Psoas muscle (tissue), 8 donors: Measurements from ENCODE around the gene MAX. TPM values are rescaled to one million over a fixed set of nuclear protein-coding genes. Genes with fewer than 3 reads are reported as not detected.

ENCODE experiments used
- ATAC-seq, 4 donors: fragments of 200-7000 bp; cut with Tn5 transposase; one replicate each; pipeline ENCODE4 v1.9.1; 2020; ENCODE audit warnings: moderate library complexity in 3 of 4, mild to moderate bottlenecking in 2 of 4
- DNase-seq, 2 donors: peaks; one replicate each; pipeline ENCODE4 v3.0.0-alpha.2; 2020
- H3K27ac ChIP-seq: fragments of 200-600 bp; one replicate; pipeline ENCODE4 v1.8.0; 2022
- H3K27me3 ChIP-seq, 3 donors: fragments of 200-600 bp in 1 of 3; one replicate each; pipeline versions ENCODE4 v1.6.1 to v1.8.0; 2013 to 2022; ENCODE audit warnings: low read length in 2 of 3, mild to moderate bottlenecking in 2 of 3, moderate library complexity in 1 of 3; ENCODE audit not compliant: insufficient read depth in 3 of 3
- H3K36me3 ChIP-seq, 2 donors: fragments of 200-600 bp in 1 of 2; one replicate each; pipeline versions ENCODE4 v1.6.1 to v1.8.0; 2013 to 2022; ENCODE audit warnings: low read depth in 1 of 2, mild to moderate bottlenecking in 1 of 2, moderate library complexity in 1 of 2; ENCODE audit not compliant: insufficient read depth in 1 of 2
- H3K4me1 ChIP-seq: fragments of 200-600 bp; one replicate; pipeline ENCODE4 v1.8.0; 2022
- H3K4me3 ChIP-seq: fragments of 200-600 bp; one replicate; pipeline ENCODE4 v1.8.0; 2022; ENCODE audit warnings: mild to moderate bottlenecking
- H3K9me3 ChIP-seq: fragments of 200-600 bp; one replicate; pipeline ENCODE4 v1.8.0; 2022
- CTCF ChIP-seq: fragments of 200-600 bp; IDR thresholded peaks from one replicate; pipeline ENCODE4 v1.8.0; 2022; ENCODE audit warnings: antibody characterized with exemption
- WGBS, 3 donors: extraction: QIAGEN DNeasy Blood & Tissue Kit; methylation state at CpG; one replicate each; pipeline versions ENCODE4 v1.1.6 to v1.1.7; 2013; 5-methylcytosine and 5-hydroxymethylcytosine counted together
- intact Hi-C, 2 donors: fragments of 100-400 bp; cut with DNase I; formaldehyde crosslinking; loops; one replicate each; pipeline versions ENCODE4 v1.11.0 to v1.14.2; 2022
- polyA plus RNA-seq, 3 donors: library from polyadenylated mRNA; stranded (reverse); fragments of 200-250 nt; gene quantifications; one replicate each; pipeline ENCODE4 v1.2.3, GENCODE V29; 2013
- total RNA-seq, 4 donors: library from RNA; stranded (reverse); fragmentation: NEBNext Ultra II Directional in 2 of 4; extraction: Animal tissue kit (Norgen Biotek cat#: 25700) in 2 of 4; gene quantifications; one replicate each; pipeline versions ENCODE4 v1.2.1 to v1.2.4, GENCODE V29; 2021 to 2023
- donor health status: healthy with polysubstance abuse.
- donor health status: DM: no; HTN: no; CAD: no; lungs with moderate emphysema.
- donor health status: Bipolar disorder and iron deficiency.
- donor health status: healthy.
- donor health status: DM: yes; HTN: yes; CAD: no.
- donor health status: DM: no; HTN: no; CAD: no.
- donor health status: DM: no; HTN: no; CAD: no.
- donor health status: DM: yes; HTN: yes; CAD: no.

The MAX gene
- total and polyA plus RNA-seq, 7 donors: 44.5 to 115 (median 50.6) TPM

- H3K27ac ChIP-seq: no peak overlapping the region
- WGBS, 3 donors: 81 to 86% (median 86%) methylated on average over 4 of the region's 4 CpGs
- no peaks in the 10 kb centered on the region for H3K27me3 ChIP-seq
- H3K4me3 ChIP-seq: no peak overlapping the region
- ATAC-seq (no peak), DNase-seq (no peak)
- intact Hi-C loops: no loop called here
- no peak for TF ChIP-seq CTCF
- H3K4me1 ChIP-seq: no peaks in the 10 kb centered on the region
- no peaks in the 10 kb centered on the region for H3K36me3 ChIP-seq
- no peaks in the 10 kb centered on the region for H3K9me3 ChIP-seq
These were observed 7.0 kb upstream of the MAX start for GRCh38 chr14:65109357-65109756.

DNA sequence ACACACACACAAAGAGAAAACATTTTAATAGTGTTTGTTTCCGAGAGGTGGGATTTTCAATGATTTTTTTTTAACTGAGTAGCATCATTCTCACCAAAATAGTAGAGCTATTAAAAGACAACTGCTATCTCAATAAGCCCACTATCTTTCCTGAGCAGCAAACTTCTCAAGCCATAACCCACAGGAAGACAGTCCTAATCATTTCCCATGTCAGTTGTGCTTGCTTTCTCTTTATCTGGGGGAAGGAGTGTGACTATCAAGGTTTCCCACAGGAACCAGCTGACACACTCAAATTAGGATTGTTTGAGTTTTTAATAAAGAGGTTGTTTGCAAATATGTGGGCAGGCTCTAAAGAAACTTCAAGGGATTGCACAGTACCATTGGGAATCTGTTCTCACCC is 4.9 kb upstream of the MAX start:
- intact Hi-C loops: no loop called here
- 84 to 91% (median 90%) methylated on average over 1 of the region's 1 CpG for WGBS, 3 donors

DNA sequence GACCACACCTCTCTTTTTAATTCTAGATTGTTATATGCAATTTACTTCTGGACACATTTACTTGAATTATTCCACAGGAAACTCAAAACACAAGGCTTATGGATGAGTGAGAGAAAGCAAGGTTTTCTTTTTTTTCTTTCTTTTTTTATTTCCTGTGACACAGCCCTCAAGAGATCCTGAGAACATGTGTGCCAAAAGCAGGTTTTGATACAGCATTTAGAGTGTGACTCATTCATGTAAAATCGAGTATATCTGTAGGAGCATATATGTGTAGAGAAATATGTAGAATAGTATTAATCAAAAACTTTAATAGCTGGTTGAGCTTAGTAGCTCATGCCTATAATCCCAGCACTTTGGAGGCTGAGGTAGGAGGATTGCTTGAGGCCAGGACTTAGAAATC is 4.4 kb upstream of the MAX start:
- no peak overlapping the region for H3K4me3 ChIP-seq
- H3K9me3 ChIP-seq: no peaks in the 10 kb centered on the region
- H3K27ac ChIP-seq: no peak overlapping the region
- intact Hi-C loops: no loop called here
- H3K36me3 ChIP-seq: no peaks in the 10 kb centered on the region
- TF ChIP-seq CTCF: no peak
- no peaks in the 10 kb centered on the region for H3K27me3 ChIP-seq
- ATAC-seq (no peak), DNase-seq (no peak)
- no peaks in the 10 kb centered on the region for H3K4me1 ChIP-seq
- WGBS, 3 donors: 55 to 65% (median 60%) methylated on average over 1 of the region's 1 CpG

More for the DNA sequence above, 4.9 kb upstream of the MAX start:
- ATAC-seq (no peak), DNase-seq (no peak)
- H3K27ac ChIP-seq: no peak overlapping the region
- H3K9me3 ChIP-seq: no peaks in the 10 kb centered on the region
- H3K4me1 ChIP-seq: no peaks in the 10 kb centered on the region
- no peak for TF ChIP-seq CTCF
- H3K27me3 ChIP-seq: no peaks in the 10 kb centered on the region
- no peaks in the 10 kb centered on the region for H3K36me3 ChIP-seq
- H3K4me3 ChIP-seq: no peak overlapping the region

- intact Hi-C loops: no loop called here
- WGBS, 3 donors: 94 to 99% (median 95%) methylated on average over 4 of the region's 4 CpGs
- ATAC-seq: no peak
These were observed 4.0 kb upstream of the MAX start for GRCh38 chr14:65106316-65106715.

More at GRCh38 chr14:65106316-65106715, 4.0 kb upstream of the MAX start:
- no peak for DNase-seq
- TF ChIP-seq CTCF: no peak
- no peaks in the 10 kb centered on the region for H3K36me3 ChIP-seq
- H3K27ac ChIP-seq: no peak overlapping the region
- H3K4me3 ChIP-seq: no peak overlapping the region
- H3K4me1 ChIP-seq: peaks cover 1% of the 10 kb centered on the region
- H3K9me3 ChIP-seq: no peaks in the 10 kb centered on the region
- no peaks in the 10 kb centered on the region for H3K27me3 ChIP-seq
